Activated T-cell treated with anti-CD3 and anti-CD28 coated beads, Interleukin-2, amount 50 U/mL, for 72 hours (primary cell): ENCODE data around the gene ACAP3. TPM values are rescaled to one million over a fixed set of nuclear protein-coding genes. Genes with fewer than 3 reads are reported as not detected.
A peak's percentile ranks its signal among the peaks of the same experiment; 100 is the strongest.

Experiments used
- ATAC-seq, 2 donors: fragments of 150-1000 bp; cut with Tn5 transposase; replicated peaks in 1 of 2; 2 replicates each; pipeline ENCODE4 v1.10.0; 2021; ENCODE audit warnings: moderate library complexity in 2 of 2, mild to moderate bottlenecking in 1 of 2
- DNase-seq, 2 donors: peaks; one replicate each; pipeline ENCODE4 v3.0.0; 2021 to 2022; ENCODE audit warnings: mixed read lengths in 1 of 2
- H3K27ac Mint-ChIP-seq: one replicate; pipeline ENCODE4 v1.8.0; 2022; ENCODE audit warnings: mild to moderate bottlenecking, moderate library complexity, mixed read lengths
- H3K27me3 Mint-ChIP-seq: one replicate; pipeline ENCODE4 v1.8.0; 2022; ENCODE audit warnings: low read depth, mixed read lengths
- H3K36me3 Mint-ChIP-seq, 2 donors: one replicate each; pipeline ENCODE4 v1.8.0; 2022; ENCODE audit warnings: mixed read lengths in 2 of 2, mild to moderate bottlenecking in 1 of 2; ENCODE audit not compliant: insufficient read depth in 2 of 2
- H3K4me1 Mint-ChIP-seq: one replicate; pipeline ENCODE4 v1.8.0; 2022; ENCODE audit warnings: low read depth, mixed read lengths
- H3K4me3 Mint-ChIP-seq, 2 donors: one replicate each; pipeline ENCODE4 v1.8.0; 2022; ENCODE audit warnings: mild to moderate bottlenecking in 2 of 2, mixed read lengths in 2 of 2, moderate library complexity in 2 of 2
- H3K9me3 Mint-ChIP-seq, 2 donors: one replicate each; pipeline ENCODE4 v1.8.0; 2022; ENCODE audit warnings: mixed read lengths in 2 of 2
- total RNA-seq, 2 donors: library from RNA; stranded (reverse); gene quantifications; one replicate each; pipeline ENCODE4 v1.2.3, GENCODE V29; 2022

Gene ACAP3
- total RNA-seq, 2 donors from 2014 or later: 28.6 to 37.9 TPM

DNA sequence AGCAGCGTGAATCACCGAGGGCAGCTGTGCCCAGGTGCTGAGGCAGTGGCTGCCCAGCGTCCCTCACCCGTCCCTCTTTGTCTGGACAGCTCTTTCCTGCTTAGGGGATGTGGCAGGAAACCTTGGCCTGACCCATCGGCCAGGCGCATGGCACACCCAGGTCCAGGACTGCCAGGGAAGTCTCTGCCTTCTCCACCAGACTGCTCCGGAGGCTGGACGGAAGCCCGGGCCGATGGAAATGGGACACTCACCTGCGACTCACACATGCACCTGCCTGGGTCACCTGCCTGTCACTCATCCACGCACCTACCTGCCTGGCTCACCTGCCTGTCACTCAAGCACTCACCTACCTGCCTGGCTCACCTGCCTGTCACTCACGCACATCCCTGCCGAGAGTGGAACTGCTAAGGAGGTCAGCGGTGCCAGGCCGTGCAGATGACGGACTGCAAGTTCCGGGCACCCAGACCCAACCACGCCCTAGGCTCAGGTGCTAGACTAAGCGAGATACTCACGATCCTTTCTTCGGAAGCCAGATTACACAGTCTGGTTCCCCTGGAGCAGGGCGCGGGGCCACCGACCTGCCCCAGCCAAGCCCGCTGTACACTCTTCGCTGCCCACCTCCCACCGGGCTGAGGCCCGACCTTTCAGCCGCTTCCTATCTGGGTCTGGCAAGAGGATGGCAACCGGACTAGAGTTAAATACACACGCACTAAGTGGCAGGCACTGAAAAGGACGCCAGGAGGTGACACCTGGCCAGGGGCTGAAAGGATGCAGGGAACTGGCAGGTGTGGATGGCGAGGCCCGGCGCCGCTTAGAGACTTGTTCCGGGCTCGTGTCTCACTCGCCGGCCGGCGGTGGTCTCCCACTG lies 35.2 kb downstream of the ACAP3 start:
- Mint-ChIP-seq H3K36me3 (peaks cover 1 to 9% of the 10 kb centered on the region in 2 donors), H3K4me1 (peaks cover 36% of the 10 kb centered on the region)

DNA sequence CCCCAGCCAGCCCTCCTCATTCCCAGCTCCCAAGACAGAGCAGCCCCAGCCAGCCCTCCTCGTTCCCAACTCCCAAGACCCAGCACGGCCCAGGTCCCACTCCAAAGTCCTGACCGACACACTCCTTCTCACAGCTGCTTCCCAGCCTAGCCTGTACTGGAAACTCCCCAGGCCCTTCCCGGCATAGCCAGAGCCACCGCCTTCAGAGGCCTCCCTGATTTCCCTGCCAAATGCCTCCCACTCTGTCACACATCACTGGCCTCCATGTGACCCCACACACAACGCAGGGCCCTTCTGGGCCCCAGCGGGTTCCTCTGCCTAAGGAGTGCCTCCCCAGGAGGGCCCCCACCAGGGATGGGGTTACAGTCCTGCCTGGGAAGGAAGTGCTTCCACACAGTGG lies 36.9 kb downstream of the ACAP3 start:
- Mint-ChIP-seq H3K4me3 (peak overlapping the region; percentile 68 to 88), H3K36me3 (peaks cover 1 to 15% of the 10 kb centered on the region in 2 donors), H3K27ac (peak overlapping the region; percentile 90), H3K27me3 (no peaks in the 10 kb centered on the region), H3K9me3 (no peaks in the 10 kb centered on the region), H3K4me1 (peaks cover 46% of the 10 kb centered on the region)
- no peak for ATAC-seq
- DNase-seq: no peak

More for the DNA sequence above, 35.2 kb downstream of the ACAP3 start:
- peak overlapping the region; percentile 63 for H3K27ac Mint-ChIP-seq
- peak overlapping the region; percentile 85 to 88 for H3K4me3 Mint-ChIP-seq
- DNase-seq (peak in 1 of 2 donors; percentile 25), ATAC-seq (no peak)
- H3K9me3 Mint-ChIP-seq: no peaks in the 10 kb centered on the region
- H3K27me3 Mint-ChIP-seq: no peaks in the 10 kb centered on the region

DNA sequence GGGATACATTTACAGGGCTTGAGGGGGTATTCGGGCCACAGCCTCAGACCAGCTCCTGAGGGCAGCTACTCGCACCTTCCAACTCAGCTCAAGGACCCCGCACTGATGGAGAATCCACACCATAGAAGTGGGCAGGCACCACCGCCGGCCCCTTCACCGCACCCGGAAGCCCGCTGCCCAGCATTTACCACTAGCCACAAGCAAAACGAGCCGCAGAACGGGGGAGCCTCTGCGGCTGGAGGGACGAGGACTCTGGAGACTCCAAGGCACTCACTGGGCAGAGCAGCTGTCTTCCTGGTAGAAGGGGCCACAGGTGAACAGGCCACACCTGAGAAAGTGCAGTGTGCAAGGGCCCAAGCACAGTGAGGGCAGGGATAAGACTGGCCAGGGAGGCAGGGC lies 39.4 kb downstream of the ACAP3 start:
- peaks cover 1 to 18% of the 10 kb centered on the region in 2 donors for H3K36me3 Mint-ChIP-seq
- no peaks in the 10 kb centered on the region for H3K9me3 Mint-ChIP-seq
- no peaks in the 10 kb centered on the region for H3K27me3 Mint-ChIP-seq
- no peak overlapping the region for H3K4me3 Mint-ChIP-seq
- peaks cover 42% of the 10 kb centered on the region for H3K4me1 Mint-ChIP-seq
- ATAC-seq (no peak), DNase-seq (no peak)
- no peak overlapping the region for H3K27ac Mint-ChIP-seq

DNA sequence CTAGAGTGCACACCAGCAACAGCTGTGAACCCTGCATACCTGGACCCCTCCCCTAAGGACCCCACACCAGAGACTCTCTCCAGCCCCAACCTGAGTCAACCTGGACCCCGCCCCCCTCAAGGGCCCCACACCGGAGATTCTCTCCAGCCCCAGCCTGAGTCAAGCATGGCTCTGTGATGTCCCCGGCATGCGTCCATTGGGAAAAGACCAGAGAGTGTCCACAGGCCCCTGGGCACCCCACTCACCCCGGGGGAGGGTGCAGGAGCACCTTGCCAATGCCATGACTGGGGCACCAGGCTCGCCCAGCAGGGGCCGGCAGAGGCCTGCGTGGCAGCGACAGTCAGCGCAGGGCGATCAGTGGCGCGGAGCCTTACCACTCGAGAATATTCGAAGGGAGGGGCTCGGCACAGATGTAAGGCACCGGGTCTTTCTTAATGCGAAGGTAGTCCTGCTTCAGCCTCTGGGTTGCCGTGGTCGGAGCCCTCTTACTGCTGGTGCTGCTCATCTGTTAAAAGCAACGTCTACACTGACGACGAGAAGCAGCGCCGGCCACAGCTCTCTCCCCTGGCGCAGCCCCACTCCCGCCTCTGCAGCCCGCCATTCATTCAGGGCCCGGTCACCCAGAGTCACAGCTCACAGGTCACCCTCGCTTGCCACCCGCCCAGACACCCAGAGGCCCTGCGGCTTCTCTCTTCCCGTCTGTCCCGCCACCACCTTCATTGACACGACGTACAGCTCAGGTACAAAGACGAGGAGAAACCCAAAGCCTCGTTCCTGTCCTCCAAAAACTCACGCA lies 40.0 kb downstream of the ACAP3 start:
- peaks cover 41% of the 10 kb centered on the region for H3K4me1 Mint-ChIP-seq
- H3K4me3 Mint-ChIP-seq: no peak overlapping the region

DNA sequence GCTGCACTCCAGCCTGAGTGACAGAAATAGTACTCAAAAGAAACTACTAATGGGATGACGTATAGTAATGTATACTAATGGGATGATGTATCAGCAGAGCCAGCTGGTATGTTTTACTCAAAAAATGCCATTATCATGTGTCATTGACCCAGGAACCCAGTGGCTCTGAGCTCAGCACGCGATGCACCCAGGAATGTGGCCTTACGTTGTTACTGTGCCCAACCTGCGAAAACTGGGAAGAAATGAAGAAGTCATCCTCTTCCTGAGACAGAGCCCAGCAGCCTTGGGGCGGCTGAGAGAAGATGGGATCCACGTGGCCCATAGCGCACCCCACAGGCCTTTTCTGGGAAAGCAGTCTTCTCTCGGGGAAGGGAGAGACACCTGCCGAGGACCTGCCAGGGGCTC lies 42.9 kb downstream of the ACAP3 start:
- no peak overlapping the region for H3K27ac Mint-ChIP-seq
- peak; percentile 22 to 43 for ATAC-seq
- no peaks in the 10 kb centered on the region for H3K9me3 Mint-ChIP-seq
- peaks cover 0 to 13% of the 10 kb centered on the region in 2 donors for H3K36me3 Mint-ChIP-seq
- no peak overlapping the region for H3K4me3 Mint-ChIP-seq
- peaks cover 13% of the 10 kb centered on the region for H3K4me1 Mint-ChIP-seq
- no peak for DNase-seq
- H3K27me3 Mint-ChIP-seq: no peaks in the 10 kb centered on the region

More for the DNA sequence above, 40.0 kb downstream of the ACAP3 start:
- Mint-ChIP-seq H3K36me3 (peaks cover 1 to 18% of the 10 kb centered on the region in 2 donors), H3K27me3 (no peaks in the 10 kb centered on the region), H3K9me3 (no peaks in the 10 kb centered on the region), H3K27ac (no peak overlapping the region)
- ATAC-seq (no peak), DNase-seq (no peak)

DNA sequence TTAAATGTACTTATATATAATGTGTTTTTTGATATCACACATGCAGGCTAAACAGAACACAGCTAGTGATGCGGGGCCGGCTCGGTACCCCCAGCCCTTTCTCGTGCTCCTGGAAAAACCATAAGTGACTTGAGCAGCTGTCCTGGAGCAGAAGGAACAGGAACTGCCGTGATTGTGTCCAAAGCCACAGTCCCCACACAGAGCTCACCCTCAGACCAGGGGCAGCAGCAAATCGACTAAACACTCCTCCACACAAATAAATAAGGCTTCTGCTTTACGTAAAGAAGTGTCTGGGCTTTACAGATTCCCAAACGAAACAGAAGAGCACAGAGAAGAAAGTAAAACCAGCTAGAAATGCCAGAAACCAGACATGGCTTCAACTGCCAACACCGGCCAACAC lies 43.7 kb downstream of the ACAP3 start:
- peaks cover 0 to 18% of the 10 kb centered on the region in 2 donors for H3K36me3 Mint-ChIP-seq
- H3K9me3 Mint-ChIP-seq: no peaks in the 10 kb centered on the region

DNA sequence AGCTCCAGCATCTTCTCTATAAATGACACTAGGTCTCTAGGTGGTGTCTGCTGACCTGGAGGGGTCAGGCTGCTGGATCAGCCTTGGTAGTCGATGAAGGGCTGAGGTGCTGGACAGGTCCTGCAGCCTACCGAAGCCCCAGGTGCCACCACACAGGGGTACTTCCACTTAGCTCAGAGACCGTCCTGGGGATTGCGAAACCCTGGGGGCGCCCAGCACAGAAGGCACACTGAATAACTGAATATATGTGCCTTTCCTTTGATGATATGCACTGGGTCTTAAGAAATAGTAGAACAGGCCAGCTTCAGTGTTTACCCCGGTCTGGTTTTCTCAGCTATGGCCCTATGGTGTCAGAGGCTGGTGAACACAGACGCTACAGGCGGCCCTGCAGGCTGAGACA lies 45.0 kb downstream of the ACAP3 start:
- H3K27ac Mint-ChIP-seq: no peak overlapping the region
- ATAC-seq (no peak), DNase-seq (no peak)
- H3K9me3 Mint-ChIP-seq: no peaks in the 10 kb centered on the region
- H3K4me1 Mint-ChIP-seq: peaks cover 11% of the 10 kb centered on the region
- H3K36me3 Mint-ChIP-seq: peaks cover 0 to 19% of the 10 kb centered on the region in 2 donors
- no peaks in the 10 kb centered on the region for H3K27me3 Mint-ChIP-seq
- H3K4me3 Mint-ChIP-seq: no peak overlapping the region

More for the DNA sequence above, 43.7 kb downstream of the ACAP3 start:
- no peak overlapping the region for H3K4me3 Mint-ChIP-seq
- ATAC-seq: no peak
- peaks cover 11% of the 10 kb centered on the region for H3K4me1 Mint-ChIP-seq
- no peaks in the 10 kb centered on the region for H3K27me3 Mint-ChIP-seq
- H3K27ac Mint-ChIP-seq: no peak overlapping the region
- DNase-seq: no peak

DNA sequence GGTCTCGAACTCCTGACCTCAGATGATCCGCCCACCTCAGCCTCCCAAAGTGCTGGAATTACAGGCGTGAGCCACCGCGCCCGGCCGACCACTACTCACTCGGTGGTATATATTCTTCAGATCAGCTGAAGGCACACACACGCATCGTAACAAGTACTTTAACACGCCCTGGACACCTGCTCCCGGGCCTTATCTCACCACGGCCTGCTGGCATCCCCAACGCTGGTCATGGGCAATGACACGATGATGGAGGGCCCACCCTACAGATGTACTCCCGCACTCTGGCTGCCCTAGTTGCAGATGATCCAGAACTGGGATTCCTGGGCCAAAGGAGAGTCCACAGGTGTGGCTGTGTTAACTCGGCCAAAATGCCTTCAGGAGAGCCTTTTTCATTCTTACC lies 45.7 kb downstream of the ACAP3 start:
- no peak for ATAC-seq
- Mint-ChIP-seq H3K27ac (no peak overlapping the region), H3K9me3 (no peaks in the 10 kb centered on the region), H3K27me3 (no peaks in the 10 kb centered on the region), H3K4me1 (peaks cover 7% of the 10 kb centered on the region), H3K36me3 (peaks cover 0 to 19% of the 10 kb centered on the region in 2 donors), H3K4me3 (no peak overlapping the region)
- no peak for DNase-seq

DNA sequence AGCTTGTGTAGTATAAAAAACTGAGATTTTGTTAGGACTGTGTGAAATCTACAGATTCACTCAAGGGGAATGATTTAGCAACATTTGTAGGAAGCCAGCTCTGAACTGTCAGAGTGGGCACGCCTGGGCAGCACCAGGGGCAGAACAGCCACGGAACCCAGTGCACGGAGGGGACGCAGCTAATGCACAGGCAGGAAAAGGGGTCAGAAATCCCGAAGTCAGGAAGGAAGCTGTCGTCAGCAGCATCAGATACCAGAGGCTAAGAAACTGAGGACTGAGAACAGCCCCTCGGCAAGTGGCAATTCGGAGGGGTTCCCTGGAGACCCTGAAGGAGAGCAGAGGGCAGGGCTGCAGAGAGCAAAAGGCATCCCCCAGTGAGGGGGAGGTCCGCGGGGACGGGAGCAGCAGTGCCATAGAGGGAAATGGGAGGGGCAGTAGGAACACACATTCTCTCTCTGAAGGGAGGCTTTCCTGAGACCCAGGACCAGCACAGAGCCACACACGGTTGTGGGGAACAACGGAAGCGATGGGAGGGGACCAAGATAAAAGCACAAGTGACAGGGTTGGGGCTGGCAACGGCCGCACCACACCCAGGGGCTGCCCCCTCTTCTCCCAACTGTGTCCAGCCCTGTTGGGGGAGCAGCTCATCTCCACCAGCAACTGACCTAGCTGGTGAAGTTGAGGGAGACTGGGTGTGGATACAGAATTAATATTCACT lies 46.7 kb downstream of the ACAP3 start:
- Mint-ChIP-seq H3K4me3 (no peak overlapping the region), H3K27ac (peak overlapping the region; percentile 34)
- ATAC-seq: no peak

DNA sequence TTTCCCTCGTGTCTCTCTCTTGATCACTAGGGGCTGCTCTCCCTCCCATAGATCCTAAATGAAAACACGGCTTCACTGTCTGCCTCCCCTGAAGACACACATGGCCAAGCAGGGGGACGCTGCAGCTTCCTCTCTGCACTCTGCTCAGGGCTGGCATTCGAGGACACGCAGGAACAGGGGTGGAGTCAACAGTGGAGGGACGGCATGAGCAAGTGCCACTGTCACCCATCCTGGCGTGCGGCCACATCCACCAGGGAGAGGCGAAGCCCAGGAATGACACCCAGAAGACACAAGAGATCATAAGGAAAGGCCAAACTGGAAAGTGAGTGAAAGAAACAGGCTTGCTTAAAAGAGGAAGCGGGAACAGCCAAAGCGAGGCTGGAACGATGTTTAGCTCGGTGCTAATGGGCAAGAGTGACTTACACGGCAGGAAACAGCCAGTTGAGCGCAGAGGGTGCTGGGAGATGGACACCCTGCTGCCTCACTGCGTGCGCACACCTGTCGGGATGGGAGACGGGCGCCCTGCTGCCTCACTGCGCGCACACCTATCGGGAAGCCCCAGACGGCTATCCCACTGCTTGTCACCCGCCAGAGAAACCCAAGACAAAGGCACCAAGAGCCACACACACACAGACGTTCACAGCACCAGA lies 47.7 kb downstream of the ACAP3 start:
- Mint-ChIP-seq H3K27me3 (no peaks in the 10 kb centered on the region), H3K27ac (no peak overlapping the region), H3K4me1 (no peaks in the 10 kb centered on the region), H3K36me3 (peaks cover 0 to 19% of the 10 kb centered on the region in 2 donors), H3K4me3 (no peak overlapping the region), H3K9me3 (no peaks in the 10 kb centered on the region)
- ATAC-seq (no peak), DNase-seq (no peak)

More for the DNA sequence above, 46.7 kb downstream of the ACAP3 start:
- Mint-ChIP-seq H3K27me3 (no peaks in the 10 kb centered on the region), H3K4me1 (peaks cover 3% of the 10 kb centered on the region), H3K9me3 (no peaks in the 10 kb centered on the region), H3K36me3 (peaks cover 0 to 21% of the 10 kb centered on the region in 2 donors)
- DNase-seq: no peak

DNA sequence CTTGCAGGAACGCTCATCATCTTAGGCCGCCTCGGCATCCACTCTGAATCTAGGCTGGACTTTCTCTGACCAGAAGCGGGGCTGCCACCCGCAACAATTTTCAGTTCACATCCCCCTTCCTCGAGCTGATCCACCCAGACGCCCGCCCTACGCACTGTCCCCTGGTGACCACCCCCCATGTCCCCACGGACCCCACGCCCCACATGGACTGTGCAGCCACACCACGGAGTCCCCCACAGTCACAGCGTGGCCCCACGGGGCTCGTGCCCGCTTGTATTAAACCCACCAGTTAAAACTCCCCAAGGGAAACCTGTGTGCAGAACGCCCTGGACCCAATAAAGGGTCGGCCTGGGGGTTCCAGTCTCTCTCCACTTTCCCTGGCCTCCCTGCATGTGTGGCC lies 48.2 kb downstream of the ACAP3 start:
- H3K4me3 Mint-ChIP-seq: no peak overlapping the region
- H3K4me1 Mint-ChIP-seq: no peaks in the 10 kb centered on the region
- no peak for DNase-seq
- H3K27me3 Mint-ChIP-seq: no peaks in the 10 kb centered on the region
- H3K36me3 Mint-ChIP-seq: peaks cover 0 to 19% of the 10 kb centered on the region in 2 donors
- no peak overlapping the region for H3K27ac Mint-ChIP-seq
- no peak for ATAC-seq
- H3K9me3 Mint-ChIP-seq: no peaks in the 10 kb centered on the region

DNA sequence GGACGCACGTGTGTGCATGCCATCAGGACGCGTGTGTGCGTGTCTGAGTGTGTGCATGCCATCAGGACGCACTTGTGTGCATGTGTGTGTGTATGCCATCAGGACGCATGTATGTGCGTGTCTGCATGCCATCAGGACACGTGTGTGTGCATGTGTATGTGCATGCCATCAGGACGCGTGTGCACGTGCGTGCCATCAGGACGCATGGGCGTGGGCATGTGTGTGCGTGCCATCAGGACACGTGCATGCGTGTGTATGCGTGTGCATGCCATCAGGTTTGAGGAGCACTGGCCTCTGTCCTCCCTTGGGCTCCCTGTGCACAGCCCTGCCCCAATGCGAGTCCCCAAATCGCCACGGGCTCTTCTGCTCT lies 48.6 kb downstream of the ACAP3 start:
- Mint-ChIP-seq H3K36me3 (peaks cover 0 to 19% of the 10 kb centered on the region in 2 donors), H3K4me1 (no peaks in the 10 kb centered on the region), H3K4me3 (no peak overlapping the region), H3K27me3 (no peaks in the 10 kb centered on the region), H3K27ac (no peak overlapping the region), H3K9me3 (no peaks in the 10 kb centered on the region)
- ATAC-seq (no peak), DNase-seq (no peak)
